ENCODE measurements around the gene TRAF2. TPM values are rescaled to one million over a fixed set of nuclear protein-coding genes. Genes with fewer than 3 reads are reported as not detected.
A peak's percentile ranks its signal among the peaks of the same experiment; 100 is the strongest.

Gene TRAF2
- total and polyA plus RNA-seq, 2 of the 13 experiments (the other 11 are each of a cell fraction or from before 2014, with no cell fraction given) = 12.4 to 13.6 TPM

- TF ChIP-seq ZNF724P (CRISPR knock-in tag; IDR thresholded peaks at IDR 0.05; ENCODE audit: borderline replicate concordance) = no peak
- TF ChIP-seq GATAD1 (CRISPR knock-in tag; IDR thresholded peaks at IDR 0.05) = 0 out of 2 replicates have a peak, but pooled peaks have one; percentile 18
- no peak for TF ChIP-seq ZNF138 (CRISPR knock-in tag; IDR thresholded peaks at IDR 0.05; ENCODE audit: low read depth)
- no peak for TF ChIP-seq ERF (CRISPR knock-in tag; IDR thresholded peaks at IDR 0.05)
- TF ChIP-seq MEIS2 (CRISPR knock-in tag; IDR thresholded peaks at IDR 0.05) = peak; percentile 48; the same call in 1 of the 2 replicates
- TF ChIP-seq ZSCAN21 (CRISPR knock-in tag; IDR thresholded peaks at IDR 0.05; ENCODE audit: borderline replicate concordance) = 0 out of 2 replicates have a peak, but pooled peaks have one; percentile 50
- TF ChIP-seq ZNF878 (CRISPR knock-in tag; IDR thresholded peaks at IDR 0.05) = no peak
- TF ChIP-seq ZNF33A (CRISPR knock-in tag; IDR thresholded peaks at IDR 0.05; ENCODE audit: borderline replicate concordance) = no peak
- TF ChIP-seq TCF7L2 (IDR thresholded peaks at IDR 0.05; ENCODE audit: low read depth, low read length) = no peak
- TF ChIP-seq ZNF367 (CRISPR knock-in tag; IDR thresholded peaks at IDR 0.05; ENCODE audit: borderline replicate concordance) = no peak
- TF ChIP-seq HOXD1 (CRISPR knock-in tag; IDR thresholded peaks at IDR 0.05) = no peak
- TF ChIP-seq HMGXB4 (CRISPR knock-in tag; IDR thresholded peaks at IDR 0.05; ENCODE audit: borderline replicate concordance in 1 of 2, low read depth in 1 of 2) = peak; percentile 42 to 83; a peak in 2 of 4 replicates
- no peak for TF ChIP-seq CBX2 (IDR thresholded peaks at IDR 0.05; ENCODE audit: low read depth, low read length)
- no peak for TF ChIP-seq CBX2 (CRISPR knock-in tag; IDR thresholded peaks at IDR 0.05; ENCODE audit: low read depth)
- no peak for TF ChIP-seq ZNF737 (CRISPR knock-in tag; IDR thresholded peaks at IDR 0.05; ENCODE audit: borderline replicate concordance)
- TF ChIP-seq NFYB (CRISPR knock-in tag; IDR thresholded peaks at IDR 0.05) = no peak
- TF ChIP-seq PHB2 (IDR thresholded peaks at IDR 0.05; ENCODE audit: partially characterized antibody) = no peak
- no peak for TF ChIP-seq ZNF646 (CRISPR knock-in tag; IDR thresholded peaks at IDR 0.05)
- TF ChIP-seq IKZF5 (CRISPR knock-in tag; IDR thresholded peaks at IDR 0.05) = peak; percentile 33; the same call in 1 of the 2 replicates
- no peak for TF ChIP-seq NCOR1 (IDR thresholded peaks at IDR 0.05; ENCODE audit: borderline replicate concordance, low read length)
- TF ChIP-seq SRF (IDR thresholded peaks at IDR 0.05; ENCODE audit: low read depth, low read length) = no peak
- TF ChIP-seq KDM2A (CRISPR knock-in tag; IDR thresholded peaks at IDR 0.05; ENCODE audit: borderline replicate concordance, low read depth) = peak; percentile 60; the same call in 1 of the 2 replicates
Measured at GRCh38 chr9:136947955-136948510, 61.7 kb downstream of the TRAF2 start (continued).
